ENCODE results near the gene IL26. TPM values are rescaled to one million over a fixed set of nuclear protein-coding genes. Genes with fewer than 3 reads are reported as not detected.

The IL26 gene
- total and polyA plus RNA-seq, 2 of the 4 experiments (the other 2 are of a cell fraction), result not detected

DNA sequence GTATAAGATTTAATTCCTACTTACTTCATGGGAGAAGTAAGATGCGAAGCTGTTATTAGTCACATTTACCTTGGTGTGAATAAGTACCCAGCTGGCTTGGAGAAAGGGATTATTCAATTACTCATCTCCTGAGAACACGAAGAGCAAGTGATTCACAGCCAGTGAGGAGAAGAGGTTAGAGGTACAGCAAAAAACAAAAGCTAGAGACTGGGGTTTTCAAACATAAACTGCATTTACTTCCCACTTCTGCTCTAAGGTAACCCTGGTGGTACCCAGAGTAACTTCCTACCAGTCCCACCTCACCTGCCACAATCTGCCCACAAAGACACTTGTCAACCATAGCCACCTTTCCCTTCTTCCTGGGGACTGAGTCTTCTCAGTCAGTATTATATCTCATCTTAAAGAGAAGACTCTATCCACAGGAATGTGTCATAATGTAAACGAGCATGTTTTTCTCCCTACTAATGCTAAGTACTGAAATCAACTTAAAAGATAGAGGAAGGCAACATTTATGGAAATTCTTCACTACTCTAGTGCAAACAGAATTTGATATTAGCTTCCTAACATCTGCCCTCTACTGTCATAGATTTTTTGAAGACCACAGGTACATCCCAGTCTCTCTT lies 33.8 kb upstream of the IL26 start:
- DNase-seq, result peak; percentile 92
- H3K27me3 ChIP-seq (ENCODE audit: control insufficient read depth, insufficient read depth, low read length), result no peaks in the 10 kb centered on the region
- no peak overlapping the region; the same call in 1 of the 2 replicates for H3K14ac ChIP-seq (replicated peaks; ENCODE audit: low read depth, low read length)
- no peaks in the 10 kb centered on the region for H3K79me1 ChIP-seq (ENCODE audit: low read depth in 1 of 2, low read length in 2 of 2)
- H3K27ac ChIP-seq (ENCODE audit: insufficient read depth, low read length), result 0 out of 2 replicates have a peak overlapping the region, but pooled peaks have one; percentile 35
- ATAC-seq (ENCODE audit: low read depth), result peak; percentile 91
- peak overlapping the region; percentile 82 for H3K4me2 ChIP-seq (ENCODE audit: low read depth, low read length)
- no peak overlapping the region for H2AFZ ChIP-seq (replicated peaks; ENCODE audit: low read length, poor library complexity)
- CTCF ChIA-PET, result interaction anchor here (0.6 kb wide), 1 partner anchor 9 kb away, joined by 3 read pairs; no protein-coding TSS in a partner anchor
- no peak overlapping the region for H3K23ac ChIP-seq (ENCODE audit: low read depth, low read length)
- peaks cover 2% of the 10 kb centered on the region; the same call in 1 of the 2 replicates for H3K4me1 ChIP-seq (ENCODE audit: control insufficient read depth, insufficient read depth, low read length)
- H2BK120ac ChIP-seq (ENCODE audit: low read depth, low read length), result peak overlapping the region; percentile 47; the same call in 1 of the 2 replicates
- H2AK5ac ChIP-seq (ENCODE audit: low read depth, low read length), result no peak overlapping the region; the same call in 1 of the 2 replicates
- no peak overlapping the region for H3K4me3 ChIP-seq (ENCODE audit: insufficient read depth, low read depth, low read length)
- H3K9ac ChIP-seq (ENCODE audit: low read depth, low read length), result no peak overlapping the region
- H3K56ac ChIP-seq (ENCODE audit: extremely low read depth, insufficient read depth, low read length), result no peak overlapping the region
- in situ Hi-C loops (cut with MboI; ENCODE audit: low sequenced_read_pairs) (no loop called here), dilution Hi-C loops (cut with HindIII; ENCODE audit: low sequenced_read_pairs, unreplicated experiment) (no loop called here), intact Hi-C loops (cut with micrococcal nuclease) (no loop called here)
- H3K18ac ChIP-seq (ENCODE audit: low read depth, low read length), result peak overlapping the region; percentile 82; the same call in 1 of the 2 replicates
- no peak overlapping the region for H4K91ac ChIP-seq (ENCODE audit: insufficient read depth, low read depth, low read length)
- H2BK5ac ChIP-seq (ENCODE audit: low read depth, low read length, poor library complexity, severe bottlenecking), result peak overlapping the region; percentile 84
- H4K20me1 ChIP-seq (ENCODE audit: insufficient read depth, low read length), result no peaks in the 10 kb centered on the region
- TF ChIP-seq NFE2L2 (IDR thresholded peaks at IDR 0.05; ENCODE audit: low read depth, low read length), result no peak
- TF ChIP-seq USF2 (IDR thresholded peaks at IDR 0.05; ENCODE audit: low read depth, low read length), result no peak
- no peak for TF ChIP-seq FOS (IDR thresholded peaks at IDR 0.05; ENCODE audit: low read depth, low read length)
- no peak for TF ChIP-seq CHD1 (IDR thresholded peaks at IDR 0.05; ENCODE audit: low read depth, low read length)
- TF ChIP-seq CTCF (conservative IDR thresholded peaks at IDR 0.05; ENCODE audit: low read depth, low read length), result no peak
- no peak for TF ChIP-seq CEBPB (IDR thresholded peaks at IDR 0.05; ENCODE audit: low read depth, low read length)
- TF ChIP-seq RCOR1 (IDR thresholded peaks at IDR 0.05; ENCODE audit: insufficient replicate concordance, low read length), result no peak
- no peak for TF ChIP-seq POLR2A (IDR thresholded peaks at IDR 0.05; ENCODE audit: low read depth, low read length)
- no peak for TF ChIP-seq SMC3 (IDR thresholded peaks at IDR 0.05; ENCODE audit: low read depth, low read length)
- POLR2A ChIA-PET (ENCODE audit: unreplicated experiment), result no interaction called here
- H4K8ac ChIP-seq (ENCODE audit: low read depth in 2 of 2, low read length in 2 of 2), result peak overlapping the region in 1 of 2 experiments; percentile 83; a peak in 2 of 4 replicates
- H3K4ac ChIP-seq (ENCODE audit: low read depth, low read length), result no peak overlapping the region
- no TSS peak for BruUV-seq (replicated peaks)
- H2BK20ac ChIP-seq (ENCODE audit: low read depth, low read length), result no peak overlapping the region
- no peak overlapping the region for H2BK15ac ChIP-seq (ENCODE audit: low read depth, low read length)
- H3K9me3 ChIP-seq (ENCODE audit: control insufficient read depth, insufficient read depth, low read length), result no peaks in the 10 kb centered on the region
- no peak overlapping the region for H4K5ac ChIP-seq (ENCODE audit: low read depth, low read length)
- WGBS, 2 experiments (ENCODE audit: extremely low coverage in 2 of 2, insufficient read length in 1 of 2), result no CpG with 5 or more reads among the region's 3 CpGs
- H3K36me3 ChIP-seq (ENCODE audit: control insufficient read depth, insufficient read depth, low read length), result no peaks in the 10 kb centered on the region
- no peaks in the 10 kb centered on the region for H3K9me1 ChIP-seq (ENCODE audit: insufficient read depth, low read length)
- no peak overlapping the region for H2AK9ac ChIP-seq (replicated peaks; ENCODE audit: low read depth, low read length, poor library complexity)
